ENCODE results near the gene SPRYD4.

The SPRYD4 gene

GRCh38 chr12:56521209-56521589 lies 52.8 kb downstream of the SPRYD4 start:
- no peak for DNase-seq (ENCODE audit: low spot score)

- peak; percentile 88 for DNase-seq (ENCODE audit: low spot score)
Measured at GRCh38 chr12:56521590-56522371, 53.4 kb downstream of the SPRYD4 start, which contains the start of gene RBMS2. Gene RBMS2, plus strand, starts transcription at chr12:56521820. Its CDS starts 204 bp downstream, at chr12:56522024.

- no peak for DNase-seq (ENCODE audit: low spot score)
Measured at GRCh38 chr12:56522411-56523193, 54.2 kb downstream of the SPRYD4 start.

GRCh38 chr12:56528846-56529245 lies 60.5 kb downstream of the SPRYD4 start:
- DNase-seq (ENCODE audit: low spot score): no peak

Data from pons (tissue), 1 donor.